ENCODE data around the gene TCEAL9. TPM values are rescaled to one million over a fixed set of nuclear protein-coding genes. Genes with fewer than 3 reads are reported as not detected.

TCEAL9 gene
- total RNA-seq, 2 experiments from 2014 or later, result 6.8 to 7.5 TPM

DNA sequence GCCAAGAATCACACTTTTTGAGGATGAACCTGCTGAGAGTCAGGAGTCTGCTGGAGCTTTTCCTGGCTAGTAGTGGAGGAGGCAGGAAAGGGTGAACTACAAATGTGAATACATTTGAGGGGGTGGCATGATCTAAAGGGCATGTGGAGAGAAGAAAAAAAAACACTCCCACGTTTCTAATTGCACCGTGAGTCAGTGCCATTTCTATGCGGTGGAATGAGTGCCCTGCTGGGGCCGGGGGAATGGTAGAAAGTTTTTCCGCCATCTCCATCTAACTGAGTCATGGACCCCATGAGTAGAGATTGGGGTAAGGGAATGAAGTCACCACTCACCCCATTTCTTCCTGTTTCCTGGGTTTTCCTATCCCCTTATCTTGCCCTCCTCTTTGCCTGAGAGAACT, 39.9 kb downstream of the TCEAL9 start:
- H3K4me1 Mint-ChIP-seq (ENCODE audit: low read depth), result peaks cover 13% of the 10 kb centered on the region
- ChIA-PET POLR2A (no interaction called here), CTCF (no interaction called here)
- TF ChIP-seq, protein P1, sequence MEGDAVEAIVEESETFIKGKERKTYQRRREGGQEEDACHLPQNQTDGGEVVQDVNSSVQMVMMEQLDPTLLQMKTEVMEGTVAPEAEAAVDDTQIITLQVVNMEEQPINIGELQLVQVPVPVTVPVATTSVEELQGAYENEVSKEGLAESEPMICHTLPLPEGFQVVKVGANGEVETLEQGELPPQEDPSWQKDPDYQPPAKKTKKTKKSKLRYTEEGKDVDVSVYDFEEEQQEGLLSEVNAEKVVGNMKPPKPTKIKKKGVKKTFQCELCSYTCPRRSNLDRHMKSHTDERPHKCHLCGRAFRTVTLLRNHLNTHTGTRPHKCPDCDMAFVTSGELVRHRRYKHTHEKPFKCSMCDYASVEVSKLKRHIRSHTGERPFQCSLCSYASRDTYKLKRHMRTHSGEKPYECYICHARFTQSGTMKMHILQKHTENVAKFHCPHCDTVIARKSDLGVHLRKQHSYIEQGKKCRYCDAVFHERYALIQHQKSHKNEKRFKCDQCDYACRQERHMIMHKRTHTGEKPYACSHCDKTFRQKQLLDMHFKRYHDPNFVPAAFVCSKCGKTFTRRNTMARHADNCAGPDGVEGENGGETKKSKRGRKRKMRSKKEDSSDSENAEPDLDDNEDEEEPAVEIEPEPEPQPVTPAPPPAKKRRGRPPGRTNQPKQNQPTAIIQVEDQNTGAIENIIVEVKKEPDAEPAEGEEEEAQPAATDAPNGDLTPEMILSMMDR (IDR thresholded peaks at IDR 0.05), result no peak
- DNase-seq, result no peak
- H3K27me3 Mint-ChIP-seq, result no peaks in the 10 kb centered on the region
- intact Hi-C loops (cut with micrococcal nuclease), result no loop called here
- no peaks in the 10 kb centered on the region for H3K9me3 Mint-ChIP-seq
- no peak overlapping the region for H3K4me3 Mint-ChIP-seq
- peak; percentile 17 for ATAC-seq
- H3K27ac Mint-ChIP-seq, result peak overlapping the region; percentile 61
- H3K36me3 Mint-ChIP-seq (ENCODE audit: low read depth), result no peaks in the 10 kb centered on the region

DNA sequence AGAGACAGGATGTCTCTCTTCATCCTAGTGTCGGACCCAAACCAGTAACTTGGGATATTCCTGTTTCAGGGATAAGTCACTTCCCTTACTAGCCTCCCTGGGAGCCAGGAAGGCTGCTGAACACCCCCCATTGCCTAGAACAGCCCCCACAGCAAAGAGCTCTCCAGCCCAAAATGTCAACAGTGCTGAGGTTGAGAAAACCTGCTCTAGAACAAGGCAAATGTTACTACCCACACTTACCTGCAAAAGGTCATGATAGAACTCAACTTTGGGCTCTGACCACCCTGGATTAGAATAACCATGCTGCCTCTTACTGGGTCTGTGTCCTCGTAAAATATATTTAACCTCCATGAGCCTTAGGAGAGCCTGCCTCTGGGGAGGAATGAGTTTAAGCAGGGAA, 40.4 kb downstream of the TCEAL9 start:
- CTCF ChIA-PET, result no interaction called here
- Mint-ChIP-seq H3K36me3 (ENCODE audit: low read depth) (no peaks in the 10 kb centered on the region), H3K27ac (peak overlapping the region; percentile 61), H3K9me3 (no peaks in the 10 kb centered on the region), H3K27me3 (no peaks in the 10 kb centered on the region), H3K4me3 (no peak overlapping the region), H3K4me1 (ENCODE audit: low read depth) (peaks cover 13% of the 10 kb centered on the region)
- ATAC-seq, result peak; percentile 14
- POLR2A ChIA-PET, result no interaction called here
- intact Hi-C loops (cut with micrococcal nuclease), result no loop called here
- TF ChIP-seq, protein P1 (IDR thresholded peaks at IDR 0.05), result no peak
- no peak for DNase-seq

GRCh38 chrX:103397707-103398106, 41.4 kb downstream of the TCEAL9 start:
- peaks cover 13% of the 10 kb centered on the region for H3K4me1 Mint-ChIP-seq (ENCODE audit: low read depth)
- H3K27ac Mint-ChIP-seq, result peak overlapping the region; percentile 68

DNA sequence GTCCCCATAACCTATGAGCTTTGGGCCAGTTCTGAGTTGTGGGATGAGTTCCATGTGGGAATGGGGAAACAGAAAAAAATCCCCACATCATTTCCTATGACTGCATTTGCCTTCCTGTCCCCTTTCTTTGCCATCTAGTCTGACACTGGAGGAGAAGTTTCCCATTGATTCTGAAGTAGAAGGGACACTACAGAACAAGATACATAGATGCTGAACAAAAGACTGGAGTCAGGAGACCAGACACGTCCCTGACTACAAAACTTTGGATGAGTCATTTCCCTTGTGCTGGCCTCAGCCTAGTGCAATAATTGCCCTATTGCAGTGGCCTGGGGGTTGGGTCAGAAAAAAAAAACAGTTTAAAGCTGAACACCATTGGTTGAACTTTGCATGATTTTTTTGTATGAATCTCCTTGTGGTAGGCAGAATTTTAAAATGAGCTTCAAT, 42.1 kb downstream of the TCEAL9 start:
- peaks cover 13% of the 10 kb centered on the region for H3K4me1 Mint-ChIP-seq (ENCODE audit: low read depth)
- DNase-seq (peak; percentile 47), ATAC-seq (peak; percentile 89)
- H3K27ac Mint-ChIP-seq, result peak overlapping the region; percentile 68
- no peak overlapping the region for H3K4me3 Mint-ChIP-seq
- H3K9me3 Mint-ChIP-seq, result no peaks in the 10 kb centered on the region
- H3K36me3 Mint-ChIP-seq (ENCODE audit: low read depth), result no peaks in the 10 kb centered on the region
- POLR2A ChIA-PET, result no interaction called here
- TF ChIP-seq, protein P1 (IDR thresholded peaks at IDR 0.05), result no peak
- CTCF ChIA-PET, result no interaction called here
- intact Hi-C loops (cut with micrococcal nuclease), result no loop called here
- no peaks in the 10 kb centered on the region for H3K27me3 Mint-ChIP-seq

More at GRCh38 chrX:103397707-103398106, 41.4 kb downstream of the TCEAL9 start:
- intact Hi-C loops (cut with micrococcal nuclease), result no loop called here
- DNase-seq (no peak), ATAC-seq (no peak)
- ChIA-PET POLR2A (no interaction called here), CTCF (no interaction called here)
- no peak overlapping the region for H3K4me3 Mint-ChIP-seq
- no peaks in the 10 kb centered on the region for H3K36me3 Mint-ChIP-seq (ENCODE audit: low read depth)
- TF ChIP-seq, protein P1 (IDR thresholded peaks at IDR 0.05), result no peak
- no peaks in the 10 kb centered on the region for H3K27me3 Mint-ChIP-seq
- no peaks in the 10 kb centered on the region for H3K9me3 Mint-ChIP-seq

DNA sequence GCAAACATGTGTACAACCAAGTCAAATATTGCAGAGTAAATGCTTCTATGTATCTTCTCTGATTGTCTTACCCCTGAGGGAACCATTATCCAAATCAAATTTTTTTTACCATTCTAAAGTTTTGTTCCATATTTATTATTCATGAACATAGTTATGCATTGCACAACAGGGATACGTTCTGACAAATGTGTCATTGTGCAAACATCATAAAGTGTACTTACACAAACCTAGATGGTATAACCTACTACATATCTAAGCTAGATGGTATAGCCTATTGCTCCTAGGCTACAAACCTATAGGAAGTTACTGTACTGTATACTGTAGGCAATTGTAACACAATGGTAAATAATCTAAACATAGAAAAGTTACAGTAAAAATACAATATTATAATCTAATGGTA, 43.4 kb downstream of the TCEAL9 start:
- no peaks in the 10 kb centered on the region for H3K27me3 Mint-ChIP-seq

More for the DNA sequence above, 43.4 kb downstream of the TCEAL9 start:
- H3K27ac Mint-ChIP-seq, result no peak overlapping the region
- ChIA-PET CTCF (no interaction called here), POLR2A (no interaction called here)
- no peak for DNase-seq
- intact Hi-C loops (cut with micrococcal nuclease), result no loop called here
- H3K36me3 Mint-ChIP-seq (ENCODE audit: low read depth), result no peaks in the 10 kb centered on the region
- TF ChIP-seq, protein P1 (IDR thresholded peaks at IDR 0.05), result no peak
- ATAC-seq, result no peak
- H3K4me3 Mint-ChIP-seq, result no peak overlapping the region
- no peaks in the 10 kb centered on the region for H3K9me3 Mint-ChIP-seq
- H3K4me1 Mint-ChIP-seq (ENCODE audit: low read depth), result peaks cover 21% of the 10 kb centered on the region

Data from activated CD8-positive, alpha-beta T cell treated with anti-CD3 and anti-CD28 coated beads for 36 hours (primary cell).